GM12878 (cell line): ENCODE results near the gene MAD1L1. TPM values are rescaled to one million over a fixed set of nuclear protein-coding genes. Genes with fewer than 3 reads are reported as not detected.

Experiments used
- ATAC-seq: fragments of 200-7000 bp; cut with Tn5 transposase; 3 replicates; pipeline ENCODE4 v1.9.1; 2020; ENCODE audit warnings: mild to moderate bottlenecking, moderate library complexity
- BruUV-seq: library from RNA; stranded (reverse); fragments of 400-500 nt; replicated peaks from 2 replicates; lab custom pipeline; 2021; lab: Mats Ljungman, UMichigan
- CTCF ChIA-PET: fragments of 300-600 bp; sonication (Branson Sonifier 250); formaldehyde crosslinking; extraction: SDS; loops from one replicate; lab custom pipeline; 2021; ENCODE audit warnings: inconsistent platforms; lab: Yijun Ruan, JAX
- POLR2A ChIA-PET: fragments of 350-600 bp; formaldehyde crosslinking; extraction: SDS; loops from one replicate; lab custom pipeline; 2021; ENCODE audit warnings: inconsistent platforms; lab: Charles Lee
- RAD21 ChIA-PET: fragments of 300-600 bp; sonication (Branson Sonifier 250); formaldehyde crosslinking; loops from one replicate; lab custom pipeline; 2023; ENCODE audit warnings: antibody characterized with exemption; ENCODE audit not compliant: unreplicated experiment; lab: Charles Lee
- SMC1A ChIA-PET: fragments of 300-600 bp; sonication (Branson Sonifier 250); formaldehyde crosslinking; loops from one replicate; lab custom pipeline; 2023; ENCODE audit not compliant: unreplicated experiment, uncharacterized antibody; lab: Charles Lee
- DNase-seq: peaks from one replicate; pipeline ENCODE4 v3.0.0-alpha.2; 2011; ENCODE audit warnings: low read depth, low spot score
- FAIRE-seq: peaks from 3 replicates; lab custom pipeline; 2011; peaks lifted over from hg19 to GRCh38; lab: Jason Lieb, UNC
- H2AFZ ChIP-seq: 2 replicates; pipeline ENCODE4 v1.6.0; 2011; ENCODE audit warnings: low read depth, low read length, control low read depth; ENCODE audit not compliant: control insufficient read depth
- H3K27ac ChIP-seq: 2 replicates; pipeline ENCODE4 v1.5.1; 2011; ENCODE audit warnings: control low read depth; ENCODE audit not compliant: control insufficient read depth, insufficient read depth
- H3K27me3 ChIP-seq, 2 experiments: replicated peaks in 1 of 2; 2 replicates each; pipeline versions ENCODE4 v1.6.0 to v1.6.1; 2011; ENCODE audit warnings: low read length in 1 of 2; ENCODE audit not compliant: control insufficient read depth in 2 of 2, insufficient read depth in 2 of 2
- H3K36me3 ChIP-seq, 2 experiments: 2 replicates each; pipeline ENCODE4 v1.5.1; 2011; ENCODE audit warnings: low read length in 1 of 2; ENCODE audit not compliant: control insufficient read depth in 2 of 2, insufficient read depth in 2 of 2
- H3K4me1 ChIP-seq: 2 replicates; pipeline ENCODE4 v1.6.1; 2011; ENCODE audit warnings: mild to moderate bottlenecking, low read length, moderate library complexity, mixed read lengths; ENCODE audit not compliant: control insufficient read depth, insufficient read depth
- H3K4me2 ChIP-seq: 2 replicates; pipeline ENCODE4 v1.6.0; 2011; ENCODE audit warnings: control low read depth; ENCODE audit not compliant: control insufficient read depth, insufficient read depth
- H3K4me3 ChIP-seq: fragments of 200-600 bp; sonication (generic); 2 replicates; pipeline ENCODE4 v1.5.1; 2016
- H3K79me2 ChIP-seq: 2 replicates; pipeline ENCODE4 v1.6.0; 2011; ENCODE audit warnings: low read length; ENCODE audit not compliant: control insufficient read depth, insufficient read depth
- H3K9ac ChIP-seq: 2 replicates; pipeline ENCODE4 v1.8.0; 2011; ENCODE audit warnings: low read length, control low read depth, mixed read lengths; ENCODE audit not compliant: control insufficient read depth, insufficient read depth
- H3K9me3 ChIP-seq: replicated peaks from 3 replicates; pipeline ENCODE4 v1.5.1; 2011; ENCODE audit warnings: mild to moderate bottlenecking, low read length; ENCODE audit not compliant: control insufficient read depth, insufficient read depth
- H4K20me1 ChIP-seq: 2 replicates; pipeline ENCODE4 v1.6.0; 2011; ENCODE audit not compliant: control insufficient read depth, insufficient read depth
- ATF2 ChIP-seq: IDR thresholded peaks from 2 replicates; pipeline ENCODE4 v1.6.1; 2012; ENCODE audit warnings: low read length, inconsistent platforms
- CREB1 ChIP-seq: IDR thresholded peaks from 2 replicates; pipeline ENCODE4 v1.6.1; 2012; ENCODE audit warnings: low read depth, mild to moderate bottlenecking, inconsistent platforms
- CREM ChIP-seq: IDR thresholded peaks from 2 replicates; pipeline ENCODE4 v1.6.1; 2014; ENCODE audit warnings: antibody characterized with exemption, low read depth
- HDAC2 ChIP-seq: fragments of 200-600 bp; sonication (generic); IDR thresholded peaks from 2 replicates; pipeline ENCODE4 v1.6.1; 2017
- MAX ChIP-seq: IDR thresholded peaks from 2 replicates; pipeline ENCODE4 v1.6.1; 2012; ENCODE audit warnings: low read depth, low read length, improper control_type of control experiment
- MEF2B ChIP-seq: fragments of 450-650 bp; IDR thresholded peaks from 2 replicates; pipeline ENCODE4 v1.6.1; 2018; ENCODE audit warnings: mild to moderate bottlenecking, moderate library complexity; ENCODE audit not compliant: partially characterized antibody, poor library complexity, severe bottlenecking
- PAX8 ChIP-seq: fragments of 450-650 bp; IDR thresholded peaks from 2 replicates; pipeline ENCODE4 v1.6.1; 2017; ENCODE audit warnings: mild to moderate bottlenecking, moderate library complexity
- RUNX3 ChIP-seq: IDR thresholded peaks from 2 replicates; pipeline ENCODE4 v1.6.1; 2012; ENCODE audit warnings: low read length, inconsistent platforms
- YY1 ChIP-seq: IDR thresholded peaks from 2 replicates; pipeline ENCODE4 v1.6.1; 2011; ENCODE audit warnings: low read depth, mild to moderate bottlenecking, low read length
- ZNF384 ChIP-seq: IDR thresholded peaks from 2 replicates; pipeline ENCODE4 v1.6.1; 2012; ENCODE audit warnings: low read depth, mild to moderate bottlenecking, low read length, improper control_type of control experiment, borderline replicate concordance
- ZNF592 ChIP-seq: fragments of 450-650 bp; IDR thresholded peaks from 2 replicates; pipeline ENCODE4 v1.6.1; 2017; ENCODE audit warnings: mild to moderate bottlenecking, moderate library complexity
- ZNF622 ChIP-seq: fragments of 450-650 bp; IDR thresholded peaks from 2 replicates; pipeline ENCODE4 v1.6.1; 2017; ENCODE audit warnings: mild to moderate bottlenecking, inconsistent platforms
- WGBS: methylation state at CpG from one replicate; pipeline ENCODE4 v1.1.6; 2016; ENCODE audit warnings: low lambda C conversion rate; ENCODE audit not compliant: insufficient replicate concordance, insufficient coverage; ENCODE audit errors: missing lambda C conversion rate; 5-methylcytosine and 5-hydroxymethylcytosine counted together
- in situ Hi-C: fragments of 300-500 bp; cut with MboI; formaldehyde crosslinking; loops from 9 replicates; pipeline ENCODE4 v1.14.3; 2018; ENCODE audit warnings: mixed read lengths
- intact Hi-C: fragments of 100-400 bp; cut with micrococcal nuclease; formaldehyde crosslinking; loops from one replicate; pipeline ENCODE4 v1.14.2; 2022; ENCODE audit not compliant: unreplicated experiment
- polyA plus RNA-seq, 11 experiments: library from polyadenylated mRNA; depleted of rRNA in 4 of 11; unstranded in 6 of 11; stranded (reverse) in 5 of 11; fragments of >200 nt; fragmentation: Nextera tagmentation in 4 of 11; fragmentation: Illumina TruSeq in 1 of 11; extraction: Ambion mirVana in 4 of 11; extraction: Trizol in 1 of 11; gene quantifications; 1 replicate in 1 of 11; 2 replicates in 10 of 11; pipeline versions ENCODE4 v1.2.1 to v1.2.3, GENCODE V29; 2011 to 2016; ENCODE audit warnings: inconsistent platforms in 2 of 11, missing spikeins in 2 of 11, low read depth in 1 of 11
- total RNA-seq, 4 experiments: library from RNA; depleted of rRNA in 3 of 4; stranded (reverse); fragments of >200 nt in 3 of 4; fragmentation: Illumina TruSeq in 1 of 4; extraction: Trizol in 1 of 4; gene quantifications; 2 replicates each; pipeline versions ENCODE4 v1.2.1 to v1.2.3, GENCODE V29; 2013 to 2021

Gene MAD1L1
- total and polyA plus RNA-seq, 10 of the 15 experiments (the other 5 are each of a cell fraction or from before 2014, with no cell fraction given): 2.2 to 76.8 (median 38.3) TPM

DNA sequence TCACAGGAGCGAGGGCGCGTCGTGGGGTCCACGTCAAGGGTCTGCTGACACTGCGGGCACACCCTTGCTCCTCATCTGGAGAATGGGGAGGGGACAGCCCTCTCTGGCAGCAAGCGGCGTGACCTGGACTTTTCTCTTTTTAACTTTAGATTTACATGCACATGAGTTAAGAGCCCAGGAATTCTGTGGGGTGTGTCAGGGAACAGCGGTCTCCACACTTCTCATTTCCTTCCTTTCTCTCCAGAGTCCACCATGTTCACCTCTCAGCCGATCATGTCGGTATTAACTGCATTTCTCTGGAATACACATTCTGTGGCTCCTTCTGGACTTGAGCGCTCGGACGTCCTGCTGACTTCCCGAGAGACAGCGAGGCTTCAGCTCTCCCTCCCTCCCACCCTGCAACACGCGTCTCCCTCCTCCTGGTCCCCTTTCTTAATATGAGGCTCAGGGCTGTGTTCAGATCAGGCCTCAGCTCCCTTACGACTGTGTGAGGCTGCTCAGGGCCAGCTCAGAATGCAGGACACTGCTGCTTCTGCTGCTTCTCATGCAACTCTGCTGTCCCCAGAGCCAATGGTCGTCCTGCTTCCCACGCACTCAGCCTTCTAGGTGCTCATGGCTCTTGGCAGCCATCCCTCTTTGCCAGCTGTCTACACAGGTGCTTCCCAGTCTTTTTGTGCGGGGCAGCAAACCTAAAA lies 301.3 kb downstream of the MAD1L1 start (continued):
- TF ChIP-seq ATF2 (no peak), HDAC2 (no peak), CREB1 (no peak), PAX8 (no peak)

GRCh38 chr7:1930381-1931065 lies 302.2 kb downstream of the MAD1L1 start:
- WGBS: 95% methylated on average over 18 of the region's 36 CpGs
- Histone ChIP-seq H3K27ac (no peak overlapping the region), H3K4me3 (no peak overlapping the region), H3K9ac (no peak overlapping the region), H3K4me2 (no peak overlapping the region), H3K27me3 (no peaks in the 10 kb centered on the region), H2AFZ (no peak overlapping the region), H3K4me1 (no peaks in the 10 kb centered on the region; the same call in 1 of the 2 replicates), H3K79me2 (no peaks in the 10 kb centered on the region), H3K9me3 (peaks cover 4% of the 10 kb centered on the region; the same call in 1 of the 3 replicates), H4K20me1 (no peaks in the 10 kb centered on the region), H3K36me3 (peaks cover 0 to 4% of the 10 kb centered on the region in 2 experiments; a peak in 1 of 4 replicates)
- ChIA-PET SMC1A (no interaction called here), CTCF (no interaction called here), RAD21 (no interaction called here), POLR2A (no interaction called here)
- in situ Hi-C loops (no loop called here), intact Hi-C loops (no loop called here)
- DNase-seq: no peak
- FAIRE-seq: no peak
- ATAC-seq: no peak
- BruUV-seq: no TSS peak
- TF ChIP-seq MAX: no peak
- no peak for TF ChIP-seq YY1
- TF ChIP-seq ZNF592: no peak
- no peak for TF ChIP-seq ATF2
- no peak for TF ChIP-seq RUNX3
- TF ChIP-seq CREM: no peak
- no peak for TF ChIP-seq ZNF384
- no peak for TF ChIP-seq MEF2B
- no peak for TF ChIP-seq HDAC2
- no peak for TF ChIP-seq ZNF622
